GM12874 (cell line): ENCODE data around the gene CACNG4.

Experiments
- TF ChIP-seq, protein P1 (sequence below): IDR thresholded peaks from 2 replicates; pipeline ENCODE4 v1.5.1; 2011; ENCODE audit warnings: low read depth, mild to moderate bottlenecking, control low read depth, low read length, moderate library complexity; ENCODE audit not compliant: insufficient read depth

Gene CACNG4

GRCh38 chr17:66923886-66924285 lies 40.6 kb upstream of the CACNG4 start:
- TF ChIP-seq, protein P1, sequence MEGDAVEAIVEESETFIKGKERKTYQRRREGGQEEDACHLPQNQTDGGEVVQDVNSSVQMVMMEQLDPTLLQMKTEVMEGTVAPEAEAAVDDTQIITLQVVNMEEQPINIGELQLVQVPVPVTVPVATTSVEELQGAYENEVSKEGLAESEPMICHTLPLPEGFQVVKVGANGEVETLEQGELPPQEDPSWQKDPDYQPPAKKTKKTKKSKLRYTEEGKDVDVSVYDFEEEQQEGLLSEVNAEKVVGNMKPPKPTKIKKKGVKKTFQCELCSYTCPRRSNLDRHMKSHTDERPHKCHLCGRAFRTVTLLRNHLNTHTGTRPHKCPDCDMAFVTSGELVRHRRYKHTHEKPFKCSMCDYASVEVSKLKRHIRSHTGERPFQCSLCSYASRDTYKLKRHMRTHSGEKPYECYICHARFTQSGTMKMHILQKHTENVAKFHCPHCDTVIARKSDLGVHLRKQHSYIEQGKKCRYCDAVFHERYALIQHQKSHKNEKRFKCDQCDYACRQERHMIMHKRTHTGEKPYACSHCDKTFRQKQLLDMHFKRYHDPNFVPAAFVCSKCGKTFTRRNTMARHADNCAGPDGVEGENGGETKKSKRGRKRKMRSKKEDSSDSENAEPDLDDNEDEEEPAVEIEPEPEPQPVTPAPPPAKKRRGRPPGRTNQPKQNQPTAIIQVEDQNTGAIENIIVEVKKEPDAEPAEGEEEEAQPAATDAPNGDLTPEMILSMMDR: no peak

DNA sequence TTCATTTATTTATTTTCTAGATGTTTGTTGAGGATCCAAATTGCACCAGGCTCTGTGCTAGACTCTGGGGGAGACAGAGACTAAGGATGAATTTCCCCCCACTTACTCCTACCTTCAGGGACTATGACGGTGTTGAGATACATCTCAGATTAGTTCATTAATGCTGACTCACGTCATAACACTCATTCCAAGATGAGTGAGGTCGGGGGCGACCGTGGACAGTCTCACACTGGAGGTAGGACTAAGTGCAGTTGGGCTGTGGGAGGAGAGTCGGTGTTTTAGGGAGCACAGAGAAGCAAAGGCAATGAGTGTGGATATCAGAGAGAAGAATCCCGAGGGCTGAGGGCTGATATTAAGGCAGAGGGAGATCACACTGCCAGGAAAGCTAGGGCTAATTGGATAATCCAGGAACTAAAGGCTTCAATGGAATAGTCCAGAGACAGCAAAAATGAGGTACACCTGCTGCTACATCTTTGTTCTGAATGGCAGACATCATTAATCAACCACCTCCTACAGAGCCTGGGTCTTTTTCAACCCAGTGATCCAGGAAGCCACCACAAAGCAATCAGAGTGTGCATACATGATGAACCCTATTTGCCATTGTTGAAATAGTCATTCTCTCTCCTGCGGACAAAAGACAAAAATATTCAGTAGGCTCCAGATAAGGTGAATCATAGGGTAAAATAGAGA lies 38.6 kb upstream of the CACNG4 start:
- TF ChIP-seq, protein P1: no peak

- TF ChIP-seq, protein P1: no peak
Observed at GRCh38 chr17:66928949-66929348, 35.6 kb upstream of the CACNG4 start.

DNA sequence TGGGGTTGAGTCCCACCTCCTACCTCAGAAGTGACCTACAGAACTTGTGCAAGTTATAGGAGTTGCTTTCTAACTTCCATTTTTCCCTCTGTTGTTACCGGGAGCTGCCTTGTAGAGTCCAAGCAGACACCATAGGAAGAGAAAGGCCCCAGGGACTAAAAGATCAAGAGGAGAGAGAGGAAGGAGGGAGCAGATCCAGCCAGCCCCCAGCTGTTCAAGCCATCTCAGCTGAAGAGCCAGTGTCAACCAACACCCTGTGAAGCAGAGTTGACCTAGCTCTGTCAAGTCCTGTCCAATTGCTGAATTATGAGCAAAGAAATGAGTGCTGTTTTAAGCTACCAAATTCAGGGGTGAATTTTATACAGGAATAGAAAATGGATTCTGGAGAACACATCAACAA lies 34.9 kb upstream of the CACNG4 start:
- TF ChIP-seq, protein P1: no peak

DNA sequence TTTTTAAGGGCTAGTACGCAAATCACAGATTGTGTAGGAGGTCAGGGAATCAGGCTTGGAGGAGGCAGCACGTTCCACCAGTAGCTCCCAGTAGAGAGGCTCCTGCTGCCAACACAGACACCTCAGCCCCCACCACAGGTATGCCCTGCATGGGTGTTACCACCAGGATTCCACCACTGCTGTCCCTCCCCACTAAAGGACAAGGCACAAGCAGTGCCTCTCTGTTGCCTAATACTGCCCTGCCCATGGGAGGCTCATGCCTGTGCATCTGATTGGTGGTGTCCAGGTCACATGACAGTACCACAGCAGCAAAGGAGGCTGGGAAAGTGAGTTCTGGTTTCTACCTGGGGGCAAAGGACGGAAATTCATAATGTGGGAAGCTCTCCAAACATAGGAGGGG lies 33.6 kb upstream of the CACNG4 start:
- TF ChIP-seq, protein P1: no peak

- TF ChIP-seq, protein P1: no peak
Observed at GRCh38 chr17:66932311-66932710, 32.2 kb upstream of the CACNG4 start.

- TF ChIP-seq, protein P1: no peak
Observed at GRCh38 chr17:66934040-66934439, 30.5 kb upstream of the CACNG4 start.

DNA sequence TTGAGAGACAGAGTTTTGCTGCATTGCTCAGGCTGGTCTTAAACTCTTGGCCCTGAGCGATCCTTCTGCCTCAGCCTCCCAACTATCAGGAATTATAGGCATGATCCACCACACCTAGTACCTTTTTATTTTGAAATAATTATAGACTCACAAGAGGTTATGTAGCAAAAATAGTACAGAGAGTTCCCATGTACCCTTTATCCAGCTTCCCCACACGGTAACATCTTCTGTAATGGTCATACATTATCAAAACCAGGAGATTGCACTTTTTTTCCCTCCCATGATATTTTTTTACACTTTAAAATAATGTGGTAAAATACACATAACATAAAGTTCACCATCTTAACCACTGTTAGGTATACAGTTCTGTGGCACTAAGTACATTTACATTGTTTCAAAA lies 28.8 kb upstream of the CACNG4 start:
- TF ChIP-seq, protein P1: no peak
